ENCODE results near the gene HLA-B.

The HLA-B gene

DNA sequence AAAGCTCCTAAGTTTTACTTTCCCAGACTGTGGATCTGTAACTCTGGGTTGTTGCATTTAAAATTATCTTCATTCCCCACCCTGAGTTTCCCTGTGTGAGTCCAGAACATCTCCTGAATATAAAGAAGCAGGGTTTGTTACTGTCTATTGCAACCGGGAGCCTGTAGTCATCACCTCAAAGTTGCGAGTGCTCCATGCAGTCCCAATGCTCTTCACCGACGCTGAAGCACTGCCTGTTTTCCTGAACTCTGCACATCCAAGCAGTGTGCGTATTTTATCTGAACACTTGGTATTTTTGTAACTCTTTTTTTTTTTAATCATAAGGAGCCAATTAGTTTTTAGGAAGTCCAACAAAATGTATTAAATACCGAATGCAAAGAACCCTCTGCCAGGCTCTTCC is 907 bp upstream of the HLA-B start:
- Histone ChIP-seq H3K4me1 (ENCODE audit: low read length) (no peaks in the 10 kb centered on the region), H3F3A (ENCODE audit: insufficient read depth, low read length) (no peaks in the 10 kb centered on the region; the same call in 1 of the 2 replicates), H3K27ac (ENCODE audit: low read length) (no peak overlapping the region), H4K20me1 (ENCODE audit: insufficient read depth, low read length) (no peaks in the 10 kb centered on the region), H3K4me2 (ENCODE audit: low read depth, low read length) (peak overlapping the region; percentile 95), H3K9ac (ENCODE audit: low read length) (no peak overlapping the region; the same call in 1 of the 2 replicates), H3K9me2 (replicated peaks; ENCODE audit: insufficient read depth, low read length) (no peaks in the 10 kb centered on the region), H3K9me3 (replicated peaks; ENCODE audit: insufficient read depth, low read length) (no peaks in the 10 kb centered on the region), H2AFZ (ENCODE audit: low read length) (peak overlapping the region; percentile 99; the same call in 1 of the 2 replicates), H3K27me3 (replicated peaks; ENCODE audit: insufficient read depth, low read length) (no peaks in the 10 kb centered on the region), H3K4me3 (ENCODE audit: low read length) (peak overlapping the region; percentile 81; the same call in 1 of the 2 replicates), H3K36me3 (replicated peaks; ENCODE audit: insufficient read depth, low read length) (no peaks in the 10 kb centered on the region), H3K79me2 (ENCODE audit: low read length) (peaks cover 10% of the 10 kb centered on the region)
- TF ChIP-seq EZH2 (optimal IDR thresholded peaks at IDR 0.05; ENCODE audit: low read depth, low read length) (no peak), EZH2phosphoT487 (IDR thresholded peaks at IDR 0.05; ENCODE audit: low read length) (no peak)
- TF ChIP-seq, protein P1, sequence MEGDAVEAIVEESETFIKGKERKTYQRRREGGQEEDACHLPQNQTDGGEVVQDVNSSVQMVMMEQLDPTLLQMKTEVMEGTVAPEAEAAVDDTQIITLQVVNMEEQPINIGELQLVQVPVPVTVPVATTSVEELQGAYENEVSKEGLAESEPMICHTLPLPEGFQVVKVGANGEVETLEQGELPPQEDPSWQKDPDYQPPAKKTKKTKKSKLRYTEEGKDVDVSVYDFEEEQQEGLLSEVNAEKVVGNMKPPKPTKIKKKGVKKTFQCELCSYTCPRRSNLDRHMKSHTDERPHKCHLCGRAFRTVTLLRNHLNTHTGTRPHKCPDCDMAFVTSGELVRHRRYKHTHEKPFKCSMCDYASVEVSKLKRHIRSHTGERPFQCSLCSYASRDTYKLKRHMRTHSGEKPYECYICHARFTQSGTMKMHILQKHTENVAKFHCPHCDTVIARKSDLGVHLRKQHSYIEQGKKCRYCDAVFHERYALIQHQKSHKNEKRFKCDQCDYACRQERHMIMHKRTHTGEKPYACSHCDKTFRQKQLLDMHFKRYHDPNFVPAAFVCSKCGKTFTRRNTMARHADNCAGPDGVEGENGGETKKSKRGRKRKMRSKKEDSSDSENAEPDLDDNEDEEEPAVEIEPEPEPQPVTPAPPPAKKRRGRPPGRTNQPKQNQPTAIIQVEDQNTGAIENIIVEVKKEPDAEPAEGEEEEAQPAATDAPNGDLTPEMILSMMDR (IDR thresholded peaks at IDR 0.05; ENCODE audit: low read length) = no peak
- DNase-seq = no peak

DNA sequence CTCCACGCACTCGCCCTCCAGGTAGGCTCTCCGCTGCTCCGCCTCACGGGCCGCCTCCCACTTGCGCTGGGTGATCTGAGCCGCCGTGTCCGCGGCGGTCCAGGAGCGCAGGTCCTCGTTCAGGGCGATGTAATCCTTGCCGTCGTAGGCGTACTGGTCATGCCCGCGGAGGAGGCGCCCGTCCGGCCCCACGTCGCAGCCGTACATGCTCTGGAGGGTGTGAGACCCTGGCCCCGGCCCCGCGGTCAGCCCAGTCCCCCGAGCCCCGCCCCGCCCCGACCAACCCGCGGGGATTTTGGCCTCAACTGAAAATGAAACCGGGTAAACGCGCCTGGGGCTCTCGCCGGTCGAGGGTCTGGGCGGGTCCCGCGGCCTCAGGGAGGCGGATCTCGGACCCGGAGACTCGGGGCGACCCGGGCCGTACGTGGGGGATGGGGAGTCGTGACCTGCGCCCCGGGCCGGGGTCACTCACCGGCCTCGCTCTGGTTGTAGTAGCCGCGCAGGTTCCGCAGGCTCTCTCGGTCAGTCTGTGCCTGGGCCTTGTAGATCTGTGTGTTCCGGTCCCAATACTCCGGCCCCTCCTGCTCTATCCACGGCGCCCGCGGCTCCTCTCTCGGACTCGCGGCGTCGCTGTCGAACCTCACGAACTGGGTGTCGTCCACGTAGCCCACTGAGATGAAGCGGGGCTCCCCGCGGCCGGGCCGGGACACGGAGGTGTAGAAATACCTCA is 598 bp downstream of the HLA-B start:
- H3K27ac ChIP-seq (ENCODE audit: low read length) = peak overlapping the region; percentile 42; the same call in 1 of the 2 replicates
- no peaks in the 10 kb centered on the region for H3K27me3 ChIP-seq (replicated peaks; ENCODE audit: insufficient read depth, low read length)
- H3K36me3 ChIP-seq (replicated peaks; ENCODE audit: insufficient read depth, low read length) = no peaks in the 10 kb centered on the region
- no peaks in the 10 kb centered on the region for H4K20me1 ChIP-seq (ENCODE audit: insufficient read depth, low read length)
- DNase-seq = peak; percentile 57
- H3K79me2 ChIP-seq (ENCODE audit: low read length) = peaks cover 10% of the 10 kb centered on the region
- no peak for TF ChIP-seq EZH2phosphoT487 (IDR thresholded peaks at IDR 0.05; ENCODE audit: low read length)
- no peak for TF ChIP-seq EZH2 (optimal IDR thresholded peaks at IDR 0.05; ENCODE audit: low read depth, low read length)
- TF ChIP-seq, protein P1 (IDR thresholded peaks at IDR 0.05; ENCODE audit: low read length) = no peak
- peak overlapping the region; percentile 95; the same call in 1 of the 2 replicates for H3K4me2 ChIP-seq (ENCODE audit: low read depth, low read length)
- peak overlapping the region; percentile 91 for H3K9ac ChIP-seq (ENCODE audit: low read length)
- H3F3A ChIP-seq (ENCODE audit: insufficient read depth, low read length) = no peaks in the 10 kb centered on the region; the same call in 1 of the 2 replicates
- no peaks in the 10 kb centered on the region for H3K4me1 ChIP-seq (ENCODE audit: low read length)
- no peaks in the 10 kb centered on the region for H3K9me2 ChIP-seq (replicated peaks; ENCODE audit: insufficient read depth, low read length)
- no peaks in the 10 kb centered on the region for H3K9me3 ChIP-seq (replicated peaks; ENCODE audit: insufficient read depth, low read length)
- H3K4me3 ChIP-seq (ENCODE audit: low read length) = peak overlapping the region; percentile 81
- H2AFZ ChIP-seq (ENCODE audit: low read length) = peak overlapping the region; percentile 61

DNA sequence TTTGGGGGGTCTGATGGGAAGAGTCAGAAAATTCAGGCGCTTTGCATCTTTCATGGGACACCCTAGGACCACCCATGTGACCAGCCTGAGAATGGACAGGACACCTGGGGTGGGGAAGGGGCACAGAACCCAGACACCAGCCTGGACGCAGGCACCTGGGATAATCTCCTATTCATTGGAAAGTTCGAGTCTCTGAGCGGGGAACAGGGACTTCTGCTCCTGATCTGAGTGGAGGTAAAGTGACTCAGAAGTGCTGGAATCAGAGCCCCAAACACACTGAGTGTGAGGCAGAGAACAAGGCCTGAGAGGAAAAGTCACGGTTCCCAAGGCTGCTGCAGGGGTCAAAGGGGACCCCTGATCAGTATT is 1.4 kb downstream of the HLA-B start:
- H3K4me1 ChIP-seq (ENCODE audit: low read length) = no peaks in the 10 kb centered on the region
- H2AFZ ChIP-seq (ENCODE audit: low read length) = no peak overlapping the region
- H3K27ac ChIP-seq (ENCODE audit: low read length) = no peak overlapping the region
- no peaks in the 10 kb centered on the region for H3K27me3 ChIP-seq (replicated peaks; ENCODE audit: insufficient read depth, low read length)
- H4K20me1 ChIP-seq (ENCODE audit: insufficient read depth, low read length) = no peaks in the 10 kb centered on the region
- peaks cover 10% of the 10 kb centered on the region for H3K79me2 ChIP-seq (ENCODE audit: low read length)
- H3K9me2 ChIP-seq (replicated peaks; ENCODE audit: insufficient read depth, low read length) = no peaks in the 10 kb centered on the region
- no peaks in the 10 kb centered on the region; the same call in 1 of the 2 replicates for H3F3A ChIP-seq (ENCODE audit: insufficient read depth, low read length)
- TF ChIP-seq, protein P1 (IDR thresholded peaks at IDR 0.05; ENCODE audit: low read length) = no peak
- TF ChIP-seq EZH2 (optimal IDR thresholded peaks at IDR 0.05; ENCODE audit: low read depth, low read length) (no peak), EZH2phosphoT487 (IDR thresholded peaks at IDR 0.05; ENCODE audit: low read length) (no peak)
- H3K4me3 ChIP-seq (ENCODE audit: low read length) = no peak overlapping the region; the same call in 1 of the 2 replicates
- H3K9me3 ChIP-seq (replicated peaks; ENCODE audit: insufficient read depth, low read length) = no peaks in the 10 kb centered on the region
- H3K36me3 ChIP-seq (replicated peaks; ENCODE audit: insufficient read depth, low read length) = no peaks in the 10 kb centered on the region
- peak overlapping the region; percentile 37; the same call in 1 of the 2 replicates for H3K4me2 ChIP-seq (ENCODE audit: low read depth, low read length)
- no peak for DNase-seq
- no peak overlapping the region for H3K9ac ChIP-seq (ENCODE audit: low read length)
